NCI-H226 (cell line): ENCODE measurements around the gene GTF3A.
"Not testable (repeated sequence)": the region's sequence is repeated elsewhere in the genome, so short reads cannot be mapped to it uniquely, and the experiment has no call there.

ENCODE experiments used
- DNase-seq: peaks from one replicate; pipeline ENCODE4 v3.0.0-alpha.2; 2015

Gene GTF3A

GRCh38 chr13:27424246-27425157, at the start of gene GTF3A:
Gene GTF3A (plus strand): TSS chr13:27424619.
- peak; percentile 59 for DNase-seq

GRCh38 chr13:27374650-27375049, 49.8 kb upstream of the GTF3A start:
- DNase-seq = peak; percentile 46

GRCh38 chr13:27375686-27376326, 48.6 kb upstream of the GTF3A start:
- DNase-seq = peak; percentile 4

GRCh38 chr13:27379126-27379525, 45.3 kb upstream of the GTF3A start:
- no peak for DNase-seq

GRCh38 chr13:27379694-27380641, 44.5 kb upstream of the GTF3A start:
- DNase-seq = no peak

GRCh38 chr13:27381601-27382000, 42.8 kb upstream of the GTF3A start:
- DNase-seq = no peak

GRCh38 chr13:27383104-27383921, 41.1 kb upstream of the GTF3A start:
- DNase-seq = no peak

GRCh38 chr13:27384285-27384684, 40.1 kb upstream of the GTF3A start:
- no peak for DNase-seq

GRCh38 chr13:27388241-27388640, 36.2 kb upstream of the GTF3A start:
- no peak for DNase-seq

GRCh38 chr13:27389891-27390290, 34.5 kb upstream of the GTF3A start:
- DNase-seq = no peak

- no peak for DNase-seq
Observed at GRCh38 chr13:27391471-27391870, 32.9 kb upstream of the GTF3A start.

GRCh38 chr13:27393101-27393500, 31.3 kb upstream of the GTF3A start:
- no peak for DNase-seq

- no peak for DNase-seq
Observed at GRCh38 chr13:27395007-27395510, 29.4 kb upstream of the GTF3A start.

GRCh38 chr13:27396252-27396846, 28.1 kb upstream of the GTF3A start:
- DNase-seq = no peak

GRCh38 chr13:27398360-27398759, 26.1 kb upstream of the GTF3A start:
- no peak for DNase-seq

GRCh38 chr13:27400405-27400804, 24.0 kb upstream of the GTF3A start:
- DNase-seq = not testable (repeated sequence)

GRCh38 chr13:27401210-27401609, 23.2 kb upstream of the GTF3A start:
- DNase-seq = no peak

- no peak for DNase-seq
Observed at GRCh38 chr13:27403203-27403678, 21.2 kb upstream of the GTF3A start.

GRCh38 chr13:27403727-27404385, 20.6 kb upstream of the GTF3A start:
- no peak for DNase-seq

- no peak for DNase-seq
Observed at GRCh38 chr13:27404680-27405079, 19.7 kb upstream of the GTF3A start.
